Measurements from ENCODE around the gene PRDX3. TPM values are rescaled to one million over a fixed set of nuclear protein-coding genes. Genes with fewer than 3 reads are reported as not detected.

Gene PRDX3
- total RNA-seq, 1 donor, result 222 TPM

- peak overlapping the region; percentile 16 for H3K4me3 ChIP-seq (ENCODE audit: low read depth, low read length)
- TF ChIP-seq CTCF (IDR thresholded peaks at IDR 0.05; ENCODE audit: insufficient read depth, low read depth, low read length), result no peak
- peak; percentile 84 for DNase-seq (ENCODE audit: low read depth)
Observed at GRCh38 chr10:119211625-119212441, 33.2 kb upstream of the PRDX3 start.

GRCh38 chr10:119211176-119211575 is 32.6 kb upstream of the PRDX3 start:
- peak overlapping the region; percentile 99 for H3K4me3 ChIP-seq (ENCODE audit: low read depth, low read length)
- TF ChIP-seq CTCF (IDR thresholded peaks at IDR 0.05; ENCODE audit: insufficient read depth, low read depth, low read length), result no peak
- peak; percentile 91 for DNase-seq (ENCODE audit: low read depth)

GRCh38 chr10:119210633-119211032 is 32.0 kb upstream of the PRDX3 start:
- TF ChIP-seq CTCF (IDR thresholded peaks at IDR 0.05; ENCODE audit: insufficient read depth, low read depth, low read length), result no peak
- no peak for DNase-seq (ENCODE audit: low read depth)

GRCh38 chr10:119209736-119210355 is 31.2 kb upstream of the PRDX3 start:
- DNase-seq (ENCODE audit: low read depth), result no peak
- H3K4me3 ChIP-seq (ENCODE audit: low read depth, low read length), result peak overlapping the region; percentile 99
- no peak for TF ChIP-seq CTCF (IDR thresholded peaks at IDR 0.05; ENCODE audit: insufficient read depth, low read depth, low read length)

More at GRCh38 chr10:119210633-119211032, 32.0 kb upstream of the PRDX3 start:
- peak overlapping the region; percentile 99 for H3K4me3 ChIP-seq (ENCODE audit: low read depth, low read length)

- peak; percentile 95 for TF ChIP-seq CTCF (IDR thresholded peaks at IDR 0.05; ENCODE audit: insufficient read depth, low read depth, low read length)
Observed at GRCh38 chr10:119209035-119209735, 30.6 kb upstream of the PRDX3 start.

GRCh38 chr10:119208553-119208940 is 29.9 kb upstream of the PRDX3 start:
- no peak for TF ChIP-seq CTCF (IDR thresholded peaks at IDR 0.05; ENCODE audit: insufficient read depth, low read depth, low read length)
- peak; percentile 71 for DNase-seq (ENCODE audit: low read depth)

More at GRCh38 chr10:119209035-119209735, 30.6 kb upstream of the PRDX3 start:
- peak overlapping the region; percentile 99 for H3K4me3 ChIP-seq (ENCODE audit: low read depth, low read length)
- DNase-seq (ENCODE audit: low read depth), result peak; percentile 92

More at GRCh38 chr10:119208553-119208940, 29.9 kb upstream of the PRDX3 start:
- H3K4me3 ChIP-seq (ENCODE audit: low read depth, low read length), result peak overlapping the region; percentile 99
